OCI-LY3 (cell line): ENCODE results near the gene NDUFAF5.

ENCODE experiments used
- CTCF ChIP-seq: fragments of 200-600, 300-600 bp; sonication (generic); IDR thresholded peaks from 2 replicates; pipeline ENCODE4 v1.5.1; 2014; ENCODE audit warnings: antibody characterized with exemption, low read length, low read depth
- EZH2phosphoT487 ChIP-seq: fragments of 200-600 bp; shearing (Covaris generic); IDR thresholded peaks from 2 replicates; pipeline ENCODE4 v1.6.1; 2018; ENCODE audit warnings: antibody characterized with exemption, mixed run types, low read depth

- TF ChIP-seq CTCF (no peak), EZH2phosphoT487 (no peak)
Measured at GRCh38 chr20:13831476-13831875, 46.6 kb downstream of the NDUFAF5 start.
